Mucosa of descending colon (tissue), 3 donors: ENCODE measurements around the gene NXPH2. TPM values are rescaled to one million over a fixed set of nuclear protein-coding genes. Genes with fewer than 3 reads are reported as not detected.

Experiments used
- ATAC-seq: fragments of 200-7000 bp; cut with Tn5 transposase; one replicate; pipeline ENCODE4 v1.9.1; 2020; ENCODE audit warnings: mild to moderate bottlenecking, moderate library complexity
- DNase-seq, 3 donors: peaks; one replicate each; pipeline ENCODE4 v3.0.0-alpha.2; 2020
- H3K36me3 ChIP-seq: fragments of 200-600 bp; one replicate; pipeline ENCODE4 v1.8.0; 2021; ENCODE audit warnings: low read depth, mild to moderate bottlenecking
- H3K4me1 ChIP-seq: fragments of 200-600 bp; one replicate; pipeline ENCODE4 v1.8.0; 2021; ENCODE audit warnings: low read depth, mild to moderate bottlenecking
- H3K4me3 ChIP-seq: fragments of 200-600 bp; one replicate; pipeline ENCODE4 v1.8.0; 2021; ENCODE audit warnings: mild to moderate bottlenecking
- H3K9me3 ChIP-seq: fragments of 200-600 bp; one replicate; pipeline ENCODE4 v1.8.0; 2021; ENCODE audit warnings: mild to moderate bottlenecking
- CTCF ChIP-seq: fragments of 200-600 bp; IDR thresholded peaks from one replicate; pipeline ENCODE4 v1.8.0; 2022; ENCODE audit warnings: antibody characterized with exemption, mild to moderate bottlenecking
- intact Hi-C, 2 donors: fragments of 100-400 bp; cut with DNase I in 1 of 2; cut with micrococcal nuclease in 1 of 2; formaldehyde crosslinking; loops; one replicate each; pipeline versions ENCODE4 v1.11.0 to v1.11.1; 2022; cut with DNase I, micrococcal nuclease
- total RNA-seq, 3 donors: library from RNA; stranded (reverse); fragmentation: NEBNext Ultra II Directional in 2 of 3; extraction: Animal tissue kit (Norgen Biotek cat#: 25700) in 2 of 3; gene quantifications; one replicate each; pipeline versions ENCODE4 v1.2.1 to v1.2.4, GENCODE V29; 2021 to 2023
- donor health status: DM: no; HTN: no; CAD: no; lungs with moderate emphysema.
- donor health status: DM: no; HTN: no; CAD: no.
- donor health status: DM: no; HTN: yes; CAD: no.

Gene NXPH2
- total RNA-seq, 3 donors from 2014 or later, result 0.38 TPM; not detected in 2

GRCh38 chr2:138818556-138818955 lies 38.4 kb upstream of the NXPH2 start:
- H3K4me3 ChIP-seq, result no peak overlapping the region
- TF ChIP-seq CTCF, result no peak
- ATAC-seq (no peak), DNase-seq (no peak)
- H3K4me1 ChIP-seq, result no peaks in the 10 kb centered on the region
- intact Hi-C loops, result no loop called here
- no peaks in the 10 kb centered on the region for H3K36me3 ChIP-seq
- H3K9me3 ChIP-seq, result no peaks in the 10 kb centered on the region

DNA sequence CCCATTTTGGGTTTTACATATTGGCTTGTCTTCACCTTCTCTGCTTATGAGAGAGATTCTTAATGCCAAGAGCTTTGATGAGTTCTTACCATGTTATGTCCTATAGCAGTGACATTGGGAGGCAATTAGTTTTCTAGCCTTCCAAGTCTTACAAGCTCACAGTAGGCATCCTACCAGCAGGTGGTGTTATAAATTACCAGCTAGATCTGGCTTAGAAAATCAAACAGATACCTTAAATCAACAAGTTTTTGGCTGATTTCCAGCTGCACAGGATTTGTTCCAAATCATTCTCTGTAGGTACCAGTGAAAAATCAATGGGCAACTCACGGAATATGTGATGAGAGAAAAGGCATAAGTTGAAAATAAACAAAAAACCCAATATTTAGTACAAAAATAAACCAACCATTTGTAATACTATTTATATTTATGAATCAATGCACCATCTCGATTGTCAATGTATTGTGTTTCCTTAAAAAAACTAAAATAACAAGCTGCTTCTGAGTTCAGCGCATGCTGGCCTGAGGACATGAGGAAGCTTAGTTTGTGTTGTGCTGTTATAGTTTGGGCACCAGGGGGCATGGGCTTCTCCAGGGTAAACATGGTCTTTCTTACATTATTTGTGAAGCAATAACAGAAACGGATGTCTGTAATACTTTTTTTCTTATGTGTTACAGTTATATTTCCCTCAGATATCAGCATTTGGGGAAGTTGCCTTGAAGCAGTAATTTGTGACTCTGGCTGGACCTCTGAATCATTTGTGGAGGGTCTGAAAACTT lies 34.1 kb upstream of the NXPH2 start:
- no peak for ATAC-seq
- Histone ChIP-seq H3K4me3 (no peak overlapping the region), H3K9me3 (no peaks in the 10 kb centered on the region), H3K4me1 (no peaks in the 10 kb centered on the region), H3K36me3 (no peaks in the 10 kb centered on the region)
- intact Hi-C loops, result no loop called here
- no peak for TF ChIP-seq CTCF
- DNase-seq, result no peak

- no peak for ATAC-seq
- Histone ChIP-seq H3K4me3 (no peak overlapping the region), H3K36me3 (no peaks in the 10 kb centered on the region), H3K4me1 (no peaks in the 10 kb centered on the region), H3K9me3 (no peaks in the 10 kb centered on the region)
- DNase-seq, result no peak
- no peak for TF ChIP-seq CTCF
- intact Hi-C loops, result no loop called here
Observed at GRCh38 chr2:138811431-138811830, 31.2 kb upstream of the NXPH2 start.

DNA sequence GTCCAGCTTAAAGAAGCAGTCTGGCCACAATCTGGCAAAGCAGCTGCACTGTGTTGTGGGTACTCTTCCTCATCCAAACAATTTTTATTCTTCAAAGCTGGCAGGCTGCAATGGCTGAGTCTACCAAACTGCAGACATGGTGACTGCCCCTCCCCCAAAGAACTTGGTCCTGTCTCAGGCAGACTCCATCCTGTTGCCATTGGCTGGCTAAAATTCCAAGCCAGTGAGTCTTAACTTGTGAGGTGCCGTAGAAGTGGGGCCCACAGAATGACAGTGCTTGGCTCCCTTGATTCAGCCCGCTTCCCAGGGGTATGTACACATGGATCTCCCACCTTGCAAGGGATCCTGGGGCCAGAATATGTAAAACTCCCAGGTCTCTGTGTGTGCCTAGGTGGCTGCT lies 14.5 kb upstream of the NXPH2 start:
- no peak overlapping the region for H3K4me3 ChIP-seq
- TF ChIP-seq CTCF, result no peak
- intact Hi-C loops, result no loop called here
- H3K9me3 ChIP-seq, result no peaks in the 10 kb centered on the region
- DNase-seq, result no peak
- no peaks in the 10 kb centered on the region for H3K36me3 ChIP-seq
- no peaks in the 10 kb centered on the region for H3K4me1 ChIP-seq
- no peak for ATAC-seq

DNA sequence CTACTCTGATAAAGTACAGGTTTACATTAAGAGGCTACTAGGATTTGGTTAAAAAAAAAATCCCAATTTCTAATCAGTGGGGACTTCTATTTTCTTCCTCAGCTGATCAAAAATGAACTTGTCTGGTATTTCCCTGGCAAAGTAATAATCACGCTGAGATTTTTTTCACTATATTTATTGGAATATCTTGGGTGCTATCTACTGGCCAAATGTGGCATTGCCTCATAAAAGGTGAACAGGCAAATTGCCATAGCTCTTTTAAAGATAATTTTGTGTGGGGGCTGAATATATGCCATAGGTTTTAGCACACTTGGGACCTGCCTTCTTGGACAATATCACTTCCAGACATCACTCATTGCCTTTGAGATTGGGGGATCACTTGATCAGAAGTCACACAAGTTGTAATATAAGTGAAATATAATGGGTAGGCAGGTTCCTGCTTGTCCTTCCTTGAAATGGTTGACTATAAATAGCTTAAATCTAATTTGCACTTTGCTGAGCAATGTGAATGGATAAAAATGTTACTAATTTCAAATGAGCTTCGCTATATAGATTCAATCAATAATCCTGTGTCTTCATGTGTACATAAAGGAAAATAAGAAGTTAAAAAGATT lies 7.0 kb upstream of the NXPH2 start:
- ATAC-seq (no peak), DNase-seq (peak in 1 of 3 donors; percentile 47)
- Histone ChIP-seq H3K4me3 (no peak overlapping the region), H3K9me3 (no peaks in the 10 kb centered on the region), H3K36me3 (no peaks in the 10 kb centered on the region), H3K4me1 (no peaks in the 10 kb centered on the region)
- peak; percentile 34 for TF ChIP-seq CTCF
- intact Hi-C loops, result no loop called here
